OCI-LY1 (cell line): ENCODE measurements around the gene ASGR2.

Experiments used
- EZH2 ChIP-seq: fragments of 200-600 bp; sonication (generic), shearing (Covaris generic); IDR thresholded peaks from 2 replicates; pipeline ENCODE4 v1.8.0; 2017; ENCODE audit warnings: borderline replicate concordance, mixed run types, mild to moderate bottlenecking, antibody characterized with exemption, low read length, moderate library complexity, mixed read lengths
- TF ChIP-seq, protein P1 (sequence below): fragments of 200-600 bp; sonication (generic), shearing (Covaris generic); IDR thresholded peaks from 2 replicates; pipeline ENCODE4 v1.5.1; 2017; ENCODE audit warnings: mild to moderate bottlenecking, antibody characterized with exemption, low read length, moderate library complexity, mixed read lengths

DNA sequence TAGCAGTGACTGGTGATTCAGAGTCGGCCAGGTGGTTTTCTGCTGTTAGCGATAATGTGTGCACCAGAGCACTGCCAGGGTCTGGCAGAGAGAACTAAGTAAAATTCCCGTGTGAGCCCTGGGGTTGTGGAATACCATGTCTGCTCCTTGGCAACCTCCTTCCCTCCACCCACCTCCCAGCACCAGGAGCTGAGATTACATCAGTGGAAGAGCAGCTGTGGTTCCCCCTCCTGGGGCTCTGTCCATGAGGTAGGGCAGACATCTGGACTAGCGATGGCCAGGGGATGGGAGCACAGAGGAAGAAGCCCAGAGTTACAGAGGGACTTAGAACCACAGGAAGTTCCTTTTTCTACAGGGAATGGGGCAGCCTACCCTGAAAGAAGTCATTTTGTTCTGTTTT is 50.4 kb downstream of the ASGR2 start:
- TF ChIP-seq, protein P1, sequence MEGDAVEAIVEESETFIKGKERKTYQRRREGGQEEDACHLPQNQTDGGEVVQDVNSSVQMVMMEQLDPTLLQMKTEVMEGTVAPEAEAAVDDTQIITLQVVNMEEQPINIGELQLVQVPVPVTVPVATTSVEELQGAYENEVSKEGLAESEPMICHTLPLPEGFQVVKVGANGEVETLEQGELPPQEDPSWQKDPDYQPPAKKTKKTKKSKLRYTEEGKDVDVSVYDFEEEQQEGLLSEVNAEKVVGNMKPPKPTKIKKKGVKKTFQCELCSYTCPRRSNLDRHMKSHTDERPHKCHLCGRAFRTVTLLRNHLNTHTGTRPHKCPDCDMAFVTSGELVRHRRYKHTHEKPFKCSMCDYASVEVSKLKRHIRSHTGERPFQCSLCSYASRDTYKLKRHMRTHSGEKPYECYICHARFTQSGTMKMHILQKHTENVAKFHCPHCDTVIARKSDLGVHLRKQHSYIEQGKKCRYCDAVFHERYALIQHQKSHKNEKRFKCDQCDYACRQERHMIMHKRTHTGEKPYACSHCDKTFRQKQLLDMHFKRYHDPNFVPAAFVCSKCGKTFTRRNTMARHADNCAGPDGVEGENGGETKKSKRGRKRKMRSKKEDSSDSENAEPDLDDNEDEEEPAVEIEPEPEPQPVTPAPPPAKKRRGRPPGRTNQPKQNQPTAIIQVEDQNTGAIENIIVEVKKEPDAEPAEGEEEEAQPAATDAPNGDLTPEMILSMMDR, result no peak
- no peak for TF ChIP-seq EZH2
